HG03520 (cell line): Measurements from ENCODE around the gene COL20A1.

Source experiments
- ATAC-seq: cut with Tn5 transposase; IDR thresholded peaks from one replicate; pipeline ENCODE4 v1.9.1; 2021; ENCODE audit warnings: mild to moderate bottlenecking, moderate library complexity; ENCODE audit not compliant: unreplicated experiment

The COL20A1 gene

GRCh38 chr20:63359164-63359934 lies 66.4 kb downstream of the COL20A1 start:
- no peak for ATAC-seq

GRCh38 chr20:63359937-63360849 lies 67.2 kb downstream of the COL20A1 start:
- ATAC-seq = no peak

DNA sequence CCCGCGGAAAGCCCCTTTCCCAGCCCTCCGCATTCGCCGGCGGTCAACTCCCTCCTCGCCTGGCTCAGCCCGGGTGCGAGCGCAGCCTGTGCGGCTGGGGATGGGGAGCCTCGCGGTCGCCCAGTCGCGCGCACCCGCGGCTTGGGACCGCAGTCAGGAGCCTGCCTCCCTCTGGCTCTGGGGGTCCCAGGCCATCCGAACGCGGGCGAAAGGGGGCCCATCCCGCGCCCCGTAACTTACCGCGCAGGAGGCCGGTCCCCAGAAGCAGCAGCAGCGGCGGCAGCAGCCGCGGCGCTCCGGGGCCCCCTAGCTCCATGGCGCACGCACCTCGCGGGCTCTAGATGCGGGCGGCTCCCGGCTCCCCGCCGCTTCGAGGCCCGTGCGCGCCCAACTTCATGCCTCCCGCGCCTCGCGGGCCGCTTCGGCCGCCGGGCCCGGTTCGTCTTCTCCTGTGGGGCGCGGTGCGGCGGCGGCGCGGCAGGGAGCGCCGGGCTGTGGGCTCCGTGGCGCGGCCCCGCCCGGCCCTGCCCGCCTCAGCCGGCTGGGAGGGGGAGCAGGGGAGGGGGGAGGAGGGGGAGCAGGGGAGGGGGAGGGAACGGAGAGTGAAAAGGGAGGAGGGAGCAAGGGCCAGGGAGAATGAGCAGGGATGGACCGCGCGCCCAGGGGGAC lies 68.0 kb downstream of the COL20A1 start, which contains the start of gene CHRNA4:
CHRNA4 (minus strand) TSS at position 500 of the 669 bp plus-strand sequence; CDS start at position 316, 184 bp downstream.
- no peak for ATAC-seq

DNA sequence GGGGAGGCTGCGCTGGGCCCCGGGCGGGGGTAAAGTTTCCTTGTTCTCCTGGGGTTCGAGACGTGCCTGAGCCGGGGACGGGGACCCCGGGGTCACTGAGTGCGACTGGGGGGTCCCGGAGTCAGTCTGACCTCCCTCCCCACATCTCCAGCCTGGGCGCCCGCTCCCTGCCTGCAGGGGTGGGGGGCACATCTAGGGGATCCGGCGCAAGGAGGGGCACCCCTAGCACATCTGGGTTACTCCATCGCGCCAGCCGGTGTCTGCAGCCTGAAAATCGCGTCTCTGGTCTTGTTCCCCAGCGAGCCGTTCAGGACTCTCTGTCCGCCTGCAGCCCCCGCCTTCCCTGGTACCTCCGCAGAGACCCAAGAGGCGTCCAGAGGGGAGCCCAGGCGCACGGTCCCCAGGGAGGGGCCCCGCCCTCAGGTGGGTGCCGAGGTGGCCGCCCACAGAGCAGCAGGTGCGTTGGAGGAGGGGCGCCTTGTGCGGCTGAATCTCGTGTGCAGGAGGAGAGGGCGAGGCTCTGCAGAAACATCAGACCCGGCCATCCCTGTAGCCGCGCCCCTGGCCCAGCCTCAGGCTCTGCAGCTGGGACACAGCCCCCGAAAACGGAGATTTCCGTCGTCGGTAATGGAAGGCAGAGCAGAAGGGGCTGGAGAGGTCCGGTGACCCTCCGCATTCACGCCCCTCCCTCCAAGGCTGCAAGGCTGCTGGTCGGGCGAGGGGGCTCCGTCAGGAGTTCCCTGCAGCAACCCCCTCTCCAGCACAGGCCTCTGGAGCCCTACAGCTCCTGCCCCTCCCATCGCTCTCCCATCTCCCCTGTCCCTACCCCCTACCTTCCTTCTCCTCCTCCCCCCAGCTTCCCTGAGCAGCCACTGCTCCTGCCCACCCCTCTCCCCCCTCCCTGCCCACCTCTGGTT lies 68.8 kb downstream of the COL20A1 start:
- ATAC-seq = no peak

DNA sequence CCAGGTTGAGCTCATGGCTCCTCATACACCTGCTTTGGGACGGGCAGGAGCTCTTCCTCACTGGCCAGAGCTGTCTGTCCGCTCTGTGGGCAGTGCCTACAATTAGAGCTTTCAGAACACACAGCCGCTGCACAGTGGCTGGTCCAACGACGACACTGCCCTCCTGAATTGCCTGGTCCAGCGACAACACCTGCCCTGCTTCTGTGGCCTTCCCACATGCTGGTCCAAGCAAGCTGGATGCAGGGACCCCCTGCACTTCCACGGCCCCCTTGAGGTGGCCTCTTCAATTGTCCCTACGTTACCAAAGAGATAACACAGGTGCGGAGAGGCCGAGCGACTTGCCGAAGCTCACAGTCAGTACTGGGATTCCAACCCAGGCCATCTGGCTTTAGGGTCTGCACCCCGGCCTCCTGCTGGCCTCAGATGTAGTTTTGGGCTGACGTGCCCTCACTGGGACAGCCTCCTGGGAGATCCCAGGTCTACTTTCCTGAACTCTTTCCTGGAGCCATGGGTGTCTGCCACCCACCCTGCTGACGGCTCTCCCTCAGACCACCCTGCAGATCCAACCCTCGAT lies 69.5 kb downstream of the COL20A1 start:
- ATAC-seq = no peak

DNA sequence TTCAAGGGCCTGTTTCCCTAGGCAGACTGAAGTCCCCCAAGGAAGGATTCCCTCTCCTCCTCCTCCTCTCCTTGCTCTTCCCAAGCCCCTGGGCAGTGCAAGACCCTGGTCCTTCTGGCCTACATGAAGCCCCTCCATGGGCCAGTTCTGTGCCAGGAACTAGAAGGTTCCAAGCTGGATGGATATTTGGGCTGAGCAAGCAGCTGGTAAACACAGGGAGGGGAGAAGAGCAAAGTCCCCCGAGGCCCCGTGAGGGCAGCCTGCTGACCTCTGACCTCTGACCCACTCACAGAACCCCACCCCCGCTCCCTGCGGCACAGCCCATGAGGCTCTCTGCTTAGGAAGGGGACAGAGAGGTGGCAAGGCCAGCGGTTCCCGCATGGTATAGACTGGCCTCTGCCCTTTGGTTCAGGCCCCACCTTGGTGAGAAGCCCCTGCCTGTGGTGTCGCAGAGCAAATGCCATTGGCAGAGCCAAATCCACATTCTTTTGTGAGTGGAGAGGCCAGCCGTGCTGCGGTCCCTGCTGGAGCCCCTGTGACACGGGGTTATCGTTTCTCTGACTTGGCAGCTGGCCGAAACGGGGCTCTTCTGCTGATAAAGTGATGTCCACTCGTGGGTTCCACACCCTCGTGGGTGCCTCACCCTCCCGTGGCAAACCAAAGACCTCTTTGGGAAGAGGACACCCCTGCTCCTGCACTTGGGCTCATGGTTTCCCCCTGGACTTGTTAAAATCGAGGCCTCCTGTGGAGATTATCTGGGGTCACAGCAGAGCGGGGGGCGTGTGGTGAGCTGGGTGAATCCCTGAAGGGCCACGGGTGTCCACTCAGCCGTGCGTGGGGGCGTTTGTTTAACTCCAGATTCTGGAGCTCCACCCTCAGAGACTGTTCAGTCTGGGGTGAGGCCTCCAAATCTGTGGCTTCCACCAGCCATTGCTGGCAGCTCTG lies 70.3 kb downstream of the COL20A1 start:
- no peak for ATAC-seq

DNA sequence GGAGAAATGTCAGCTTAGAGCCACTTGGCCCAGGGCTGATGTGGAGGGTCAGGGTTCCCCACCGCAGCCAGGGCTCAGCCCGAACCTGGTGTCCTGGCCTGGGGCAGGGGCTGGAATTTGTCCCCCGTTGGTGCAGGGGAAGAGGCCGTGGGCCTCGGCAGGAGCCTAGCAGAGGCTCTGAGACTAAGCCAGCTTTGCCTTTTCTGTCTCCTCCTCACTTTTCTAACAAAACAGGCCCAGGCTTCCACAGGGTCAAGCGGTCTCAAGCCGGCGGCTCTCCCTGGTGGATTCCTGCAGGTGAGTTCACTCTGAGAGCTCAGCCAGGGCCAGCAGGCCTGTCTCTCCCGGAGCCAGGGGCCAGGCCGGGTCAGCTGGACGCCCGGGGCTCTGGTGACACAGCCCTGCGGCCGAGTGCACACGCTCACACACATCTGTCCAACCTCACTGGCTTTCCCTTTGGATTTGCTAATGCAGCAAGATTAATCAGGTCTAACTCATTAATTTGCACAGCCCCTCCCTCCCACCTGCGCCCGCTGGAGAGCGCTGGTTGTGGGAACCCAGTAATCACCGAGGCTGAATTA lies 71.1 kb downstream of the COL20A1 start:
- no peak for ATAC-seq

DNA sequence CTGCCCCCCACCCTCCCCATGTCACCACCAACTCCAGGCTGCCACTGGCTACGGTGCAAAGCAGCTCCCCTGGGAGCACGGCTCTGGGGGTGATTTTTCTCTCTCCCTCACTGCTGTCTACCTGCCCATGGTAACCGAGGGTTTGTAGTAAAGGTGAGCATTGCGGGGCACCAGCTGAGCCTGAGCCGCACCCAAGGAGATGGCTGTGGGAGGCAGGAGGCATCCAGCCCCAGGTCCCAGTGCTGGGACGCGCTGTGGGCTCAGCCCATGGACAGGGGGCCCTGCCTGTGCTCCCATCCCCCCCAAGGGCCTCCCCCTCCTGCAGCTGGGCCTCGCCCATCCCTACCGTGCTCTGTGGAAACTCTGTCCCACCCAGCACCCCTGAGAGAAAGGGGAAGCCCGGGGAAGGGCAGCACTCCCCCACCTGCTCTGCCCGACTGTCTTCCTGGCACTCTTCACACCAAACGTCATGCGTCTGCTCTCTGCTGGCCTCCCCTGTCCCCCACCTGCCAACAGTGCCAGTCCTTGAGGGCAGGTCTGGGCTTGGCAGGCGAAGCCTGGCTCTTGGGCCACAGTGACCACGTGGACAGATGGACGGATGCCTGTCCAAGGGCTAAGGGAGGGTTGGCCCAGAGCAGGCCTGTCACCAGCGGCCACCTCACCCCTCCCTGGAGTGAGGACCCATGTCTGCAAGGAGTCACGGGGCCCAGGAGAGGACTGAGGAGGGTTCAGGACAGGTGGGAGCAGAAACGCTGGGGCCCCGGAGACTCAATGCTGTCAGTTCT lies 72.0 kb downstream of the COL20A1 start:
- ATAC-seq = no peak

DNA sequence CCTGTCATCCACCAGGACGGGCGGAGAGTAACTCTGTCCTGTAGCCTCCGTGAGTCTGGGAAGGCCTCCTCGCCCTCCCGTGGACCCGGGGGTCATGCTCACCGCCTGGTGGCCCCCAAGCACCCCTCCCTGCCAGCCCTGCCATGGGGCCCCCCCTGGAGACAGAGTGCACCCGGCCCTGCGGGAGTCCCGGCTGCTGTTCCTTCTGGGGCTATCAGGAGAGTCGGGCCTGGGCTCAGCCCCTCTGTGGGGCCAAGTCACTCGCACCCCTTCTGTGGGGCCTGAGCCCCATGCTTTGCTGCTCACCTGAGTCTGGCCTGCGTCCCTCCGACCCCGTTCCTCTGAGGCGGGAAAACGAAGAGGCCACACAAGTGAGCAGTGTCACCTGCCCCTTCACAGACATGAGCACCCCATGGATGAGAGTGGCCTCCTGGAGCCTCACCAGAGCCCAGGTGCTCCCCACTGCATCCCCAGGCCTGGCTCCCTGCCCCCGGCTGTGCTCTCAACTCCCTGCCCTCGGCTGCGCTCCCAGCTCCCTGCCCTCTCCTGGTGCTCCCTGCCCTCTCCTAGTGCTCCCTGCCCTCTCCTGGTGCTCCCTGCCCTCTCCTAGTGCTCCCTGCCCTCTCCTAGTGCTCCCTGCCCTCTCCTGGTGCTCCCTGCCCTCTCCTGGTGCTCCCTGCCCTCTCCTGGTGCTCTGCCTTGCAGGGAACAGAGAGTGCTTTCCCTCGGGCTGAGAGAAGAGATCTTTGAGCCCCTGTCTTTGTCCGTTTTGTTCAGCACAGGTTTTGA lies 72.8 kb downstream of the COL20A1 start:
- ATAC-seq = no peak

DNA sequence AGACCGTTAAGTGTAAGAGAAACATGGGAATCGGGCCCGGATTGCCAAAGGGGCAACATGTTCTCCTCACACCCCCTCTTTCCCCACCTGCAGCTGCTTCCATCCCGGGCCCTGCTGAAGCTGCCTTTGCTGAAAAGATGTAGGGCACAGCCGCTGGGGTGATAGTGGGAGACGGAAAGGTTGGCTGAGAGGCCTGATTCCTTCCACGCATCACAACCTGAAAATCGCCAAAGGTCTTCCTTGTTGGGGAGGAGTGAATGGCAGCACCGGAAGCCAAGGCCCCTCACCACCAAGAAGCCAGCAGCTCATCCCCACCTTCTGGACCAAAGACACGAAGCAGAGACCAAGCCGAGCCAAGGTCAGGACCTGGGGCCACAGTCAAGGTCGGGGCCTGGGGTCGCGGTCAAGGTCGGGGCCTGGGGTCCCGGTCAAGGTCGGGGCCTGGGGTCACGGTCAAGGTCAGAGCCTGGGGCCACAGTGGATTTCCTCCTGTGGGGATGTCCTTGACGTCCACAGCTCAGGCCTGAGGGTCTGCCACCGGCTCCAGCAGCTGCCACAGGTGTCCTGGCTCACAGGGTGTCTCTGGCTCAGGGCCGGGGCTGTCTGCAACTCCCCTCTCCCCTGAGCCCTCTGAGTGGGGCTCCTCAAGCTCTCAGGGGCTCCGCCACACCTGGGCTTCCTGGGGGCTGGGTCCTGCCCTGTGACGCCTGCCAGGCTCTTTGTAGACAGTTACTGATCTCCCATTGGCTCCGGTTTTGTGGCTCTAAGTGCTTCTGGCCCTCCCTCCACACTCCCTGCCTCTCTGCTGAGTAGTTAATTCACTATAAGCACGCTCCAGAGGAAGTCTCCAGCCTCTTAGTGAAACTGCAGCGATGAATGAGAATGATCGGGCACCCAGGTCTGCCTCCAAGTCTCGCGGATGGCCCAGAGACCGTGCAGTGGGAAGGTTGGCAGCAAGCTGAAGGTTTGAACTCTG lies 73.7 kb downstream of the COL20A1 start:
- no peak for ATAC-seq

- no peak for ATAC-seq
Measured at GRCh38 chr20:63367446-63368055, 74.6 kb downstream of the COL20A1 start.

GRCh38 chr20:63368151-63368550 lies 75.2 kb downstream of the COL20A1 start:
- ATAC-seq = no peak

- no peak for ATAC-seq
Measured at GRCh38 chr20:63369024-63369530, 76.1 kb downstream of the COL20A1 start.

GRCh38 chr20:63369724-63370617 lies 77.0 kb downstream of the COL20A1 start:
- no peak for ATAC-seq
